GM23338 (cell line): ENCODE results near the gene C12orf42.

Experiments
- CREB1 ChIP-seq: fragments of 250-450 bp; sonication (Bioruptor Pico); IDR thresholded peaks from 2 replicates; pipeline ENCODE4 v1.5.0; 2020; ENCODE audit warnings: low read depth, mild to moderate bottlenecking, moderate library complexity
- EZH2 ChIP-seq: fragments of 200-600 bp; sonication (generic); IDR thresholded peaks from one replicate; pipeline ENCODE4 v1.8.0; 2017; ENCODE audit warnings: antibody characterized with exemption, mild to moderate bottlenecking, low read depth; ENCODE audit not compliant: unreplicated experiment
- EZH2phosphoT487 ChIP-seq: fragments of 200-600 bp; sonication (generic); IDR thresholded peaks from one replicate; pipeline ENCODE4 v1.8.1; 2018; ENCODE audit warnings: antibody characterized with exemption; ENCODE audit not compliant: unreplicated experiment
- JUNB ChIP-seq: IDR thresholded peaks from one replicate; pipeline ENCODE4 v1.6.1; 2016; ENCODE audit warnings: antibody characterized with exemption; ENCODE audit not compliant: unreplicated experiment
- NANOG ChIP-seq: IDR thresholded peaks from 2 replicates; pipeline ENCODE4 v1.6.1; 2016; ENCODE audit warnings: antibody characterized with exemption, borderline replicate concordance
- POLR2AphosphoS5 ChIP-seq: IDR thresholded peaks from 2 replicates; pipeline ENCODE4 v1.6.1; 2016; ENCODE audit warnings: antibody characterized with exemption, low read depth
- REST ChIP-seq: IDR thresholded peaks from one replicate; pipeline ENCODE4 v1.6.1; 2018; ENCODE audit warnings: antibody characterized with exemption; ENCODE audit not compliant: unreplicated experiment
- STAT1 ChIP-seq: IDR thresholded peaks from one replicate; pipeline ENCODE4 v1.6.1; 2016; ENCODE audit warnings: antibody characterized with exemption; ENCODE audit not compliant: unreplicated experiment
- ZNF114 ChIP-seq: fragments of 250-450 bp; sonication (Bioruptor Pico); IDR thresholded peaks from 2 replicates; pipeline ENCODE4 v1.5.0; 2020; ENCODE audit warnings: mild to moderate bottlenecking, moderate library complexity
- ZNF331 ChIP-seq: fragments of 250-450 bp; sonication (Bioruptor Pico); IDR thresholded peaks from 2 replicates; pipeline ENCODE4 v1.5.0; 2020; ENCODE audit warnings: low read depth, mild to moderate bottlenecking, moderate library complexity
- ZNF462 ChIP-seq: fragments of 250-450 bp; sonication (Bioruptor Pico); IDR thresholded peaks from 2 replicates; pipeline ENCODE4 v1.5.0; 2020; ENCODE audit warnings: mild to moderate bottlenecking, moderate library complexity
- TF ChIP-seq, protein P1 (sequence below), 2 experiments: fragments of 200-600 bp in 1 of 2; sonication (generic) in 1 of 2; conservative IDR thresholded peaks; 2 replicates each; pipeline versions ENCODE4 v1.5.1 to v1.6.1; 2016 to 2017; ENCODE audit warnings: antibody characterized with exemption in 2 of 2, low read depth in 2 of 2, mild to moderate bottlenecking in 2 of 2, moderate library complexity in 1 of 2
- TF ChIP-seq, protein P2 (sequence below): IDR thresholded peaks from 2 replicates; pipeline ENCODE4 v1.6.1; 2016; ENCODE audit warnings: antibody characterized with exemption

DNA sequence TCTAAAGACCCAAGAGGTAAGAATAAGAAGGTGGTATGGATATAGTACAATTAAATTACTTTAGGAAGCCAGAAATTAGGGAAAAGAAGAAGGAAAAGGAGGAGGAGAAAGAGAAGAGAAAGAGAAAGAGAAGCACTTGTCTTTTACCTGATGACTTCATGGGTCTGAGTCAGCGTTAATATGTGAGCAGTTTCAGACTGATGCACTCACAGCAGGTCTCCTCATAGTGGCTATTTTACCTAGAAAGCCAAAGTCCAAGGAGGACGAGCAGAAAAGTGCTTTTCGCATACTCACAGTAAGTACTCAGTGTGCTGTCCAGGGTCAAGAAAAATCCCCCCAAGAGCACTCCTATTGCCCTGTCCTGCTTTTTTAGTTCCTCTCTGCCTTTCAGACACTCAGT, 222.1 kb downstream of the C12orf42 start:
- no peak for TF ChIP-seq EZH2
- TF ChIP-seq, protein P1, sequence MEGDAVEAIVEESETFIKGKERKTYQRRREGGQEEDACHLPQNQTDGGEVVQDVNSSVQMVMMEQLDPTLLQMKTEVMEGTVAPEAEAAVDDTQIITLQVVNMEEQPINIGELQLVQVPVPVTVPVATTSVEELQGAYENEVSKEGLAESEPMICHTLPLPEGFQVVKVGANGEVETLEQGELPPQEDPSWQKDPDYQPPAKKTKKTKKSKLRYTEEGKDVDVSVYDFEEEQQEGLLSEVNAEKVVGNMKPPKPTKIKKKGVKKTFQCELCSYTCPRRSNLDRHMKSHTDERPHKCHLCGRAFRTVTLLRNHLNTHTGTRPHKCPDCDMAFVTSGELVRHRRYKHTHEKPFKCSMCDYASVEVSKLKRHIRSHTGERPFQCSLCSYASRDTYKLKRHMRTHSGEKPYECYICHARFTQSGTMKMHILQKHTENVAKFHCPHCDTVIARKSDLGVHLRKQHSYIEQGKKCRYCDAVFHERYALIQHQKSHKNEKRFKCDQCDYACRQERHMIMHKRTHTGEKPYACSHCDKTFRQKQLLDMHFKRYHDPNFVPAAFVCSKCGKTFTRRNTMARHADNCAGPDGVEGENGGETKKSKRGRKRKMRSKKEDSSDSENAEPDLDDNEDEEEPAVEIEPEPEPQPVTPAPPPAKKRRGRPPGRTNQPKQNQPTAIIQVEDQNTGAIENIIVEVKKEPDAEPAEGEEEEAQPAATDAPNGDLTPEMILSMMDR (conservative IDR thresholded peaks at IDR 0.05; ENCODE audit: low read depth in 2 of 2) = no peak
- TF ChIP-seq EZH2phosphoT487 = no peak
- TF ChIP-seq POLR2AphosphoS5 = no peak
- no peak for TF ChIP-seq CREB1
- TF ChIP-seq REST = no peak
- no peak for TF ChIP-seq ZNF331 (CRISPR knock-in tag)
- TF ChIP-seq NANOG = no peak
- TF ChIP-seq JUNB = no peak
- no peak for TF ChIP-seq STAT1
- TF ChIP-seq ZNF114 = no peak
- TF ChIP-seq ZNF462 (CRISPR knock-in tag) = no peak
- TF ChIP-seq, protein P2, sequence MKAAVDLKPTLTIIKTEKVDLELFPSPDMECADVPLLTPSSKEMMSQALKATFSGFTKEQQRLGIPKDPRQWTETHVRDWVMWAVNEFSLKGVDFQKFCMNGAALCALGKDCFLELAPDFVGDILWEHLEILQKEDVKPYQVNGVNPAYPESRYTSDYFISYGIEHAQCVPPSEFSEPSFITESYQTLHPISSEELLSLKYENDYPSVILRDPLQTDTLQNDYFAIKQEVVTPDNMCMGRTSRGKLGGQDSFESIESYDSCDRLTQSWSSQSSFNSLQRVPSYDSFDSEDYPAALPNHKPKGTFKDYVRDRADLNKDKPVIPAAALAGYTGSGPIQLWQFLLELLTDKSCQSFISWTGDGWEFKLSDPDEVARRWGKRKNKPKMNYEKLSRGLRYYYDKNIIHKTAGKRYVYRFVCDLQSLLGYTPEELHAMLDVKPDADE = no peak
